HCT116 (cell line): ENCODE results near the gene MRRF.

Experiments
- ELF1 ChIP-seq: IDR thresholded peaks from 2 replicates; pipeline ENCODE4 v1.6.1; 2012; ENCODE audit warnings: low read depth, borderline replicate concordance
- EZH2 ChIP-seq: fragments of 200-600 bp; sonication (generic); IDR thresholded peaks from 2 replicates; pipeline ENCODE4 v1.6.1; 2017; ENCODE audit warnings: antibody characterized with exemption, mixed run types
- JUND ChIP-seq: IDR thresholded peaks from 2 replicates; pipeline ENCODE4 v1.6.1; 2012
- POLR2A ChIP-seq: IDR thresholded peaks from 2 replicates; pipeline ENCODE4 v1.7.0; 2011; ENCODE audit warnings: borderline replicate concordance; ENCODE audit not compliant: insufficient read depth, insufficient read length; ENCODE audit errors: extremely low read depth
- RAD21 ChIP-seq: IDR thresholded peaks from 2 replicates; pipeline ENCODE4 v1.6.1; 2012; ENCODE audit warnings: low read depth, mild to moderate bottlenecking
- SIN3A ChIP-seq: IDR thresholded peaks from 2 replicates; pipeline ENCODE4 v1.6.1; 2012; ENCODE audit warnings: low read depth
- TCF7L2 ChIP-seq: IDR thresholded peaks from 2 replicates; pipeline ENCODE4 v1.7.0; 2011; ENCODE audit warnings: borderline replicate concordance, inconsistent platforms; ENCODE audit not compliant: insufficient read depth, insufficient read length; ENCODE audit errors: extremely low read depth
- YY1 ChIP-seq: IDR thresholded peaks from 2 replicates; pipeline ENCODE4 v1.6.1; 2011; ENCODE audit warnings: low read length, low read depth, moderate library complexity, mild to moderate bottlenecking; ENCODE audit not compliant: insufficient replicate concordance; ENCODE audit errors: extremely low read depth
- TF ChIP-seq, protein P1 (sequence below), 3 experiments: fragments of 200-600 bp in 1 of 3; sonication (generic) in 1 of 3; IDR thresholded peaks in 2 of 3; conservative IDR thresholded peaks in 1 of 3; 2 replicates each; pipeline ENCODE4 v1.5.1; 2012 to 2017; ENCODE audit warnings: low read depth in 2 of 3, low read length in 2 of 3, antibody characterized with exemption in 1 of 3, borderline replicate concordance in 1 of 3, control low read depth in 1 of 3, mild to moderate bottlenecking in 1 of 3, mixed read lengths in 1 of 3, mixed run types in 1 of 3, moderate library complexity in 1 of 3; ENCODE audit not compliant: insufficient read depth in 1 of 3
- TF ChIP-seq, protein P2 (sequence below): IDR thresholded peaks from 2 replicates; pipeline ENCODE4 v1.6.1; 2011; ENCODE audit warnings: mild to moderate bottlenecking, low read length, moderate library complexity; ENCODE audit not compliant: insufficient replicate concordance; ENCODE audit errors: extremely low read depth

DNA sequence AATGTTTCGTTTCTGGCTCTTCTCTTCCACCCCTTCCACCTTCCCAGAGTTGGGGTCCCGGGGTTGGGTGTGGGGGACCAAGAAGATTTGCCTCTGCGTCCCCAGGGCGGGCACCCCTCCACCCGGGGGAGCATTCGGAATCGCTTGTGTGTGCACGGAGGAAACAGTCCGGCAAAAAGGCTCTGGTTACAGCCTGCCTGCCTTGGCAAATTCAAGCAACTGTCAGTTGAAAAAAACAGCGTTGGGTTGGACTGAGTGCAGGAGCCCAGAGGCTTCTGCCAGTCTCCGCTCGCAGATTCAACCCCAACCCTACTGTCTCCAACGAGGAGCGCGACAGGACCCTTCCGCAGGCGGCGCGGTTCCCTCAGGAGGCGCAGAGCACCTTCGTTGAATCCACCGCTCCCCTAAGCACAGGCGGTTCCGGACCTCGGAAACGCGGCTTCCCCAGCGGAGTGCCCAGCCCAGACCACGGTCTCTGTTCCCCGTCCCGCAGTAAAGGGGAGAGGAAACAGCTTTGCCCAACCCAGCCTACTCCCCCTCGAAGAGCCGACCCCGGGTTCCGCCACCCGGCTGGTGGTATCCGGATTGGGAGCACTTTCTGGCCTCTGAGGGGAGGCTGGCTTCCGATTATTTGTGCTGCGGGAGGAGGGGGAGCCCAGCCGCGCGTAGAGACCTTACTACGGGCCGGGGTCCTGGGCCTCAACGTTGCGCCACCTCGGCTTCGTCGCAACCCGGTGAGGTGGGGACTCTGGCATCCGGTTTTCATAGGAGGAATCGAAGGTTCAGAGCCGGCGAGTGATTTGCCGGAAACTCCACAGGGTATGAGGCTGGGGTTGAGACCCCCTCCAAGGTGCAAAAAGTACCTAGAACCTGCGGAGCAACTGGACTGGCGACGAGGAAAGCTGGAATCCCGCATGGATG lies 45.5 kb upstream of the MRRF start:
- TF ChIP-seq, protein P1, sequence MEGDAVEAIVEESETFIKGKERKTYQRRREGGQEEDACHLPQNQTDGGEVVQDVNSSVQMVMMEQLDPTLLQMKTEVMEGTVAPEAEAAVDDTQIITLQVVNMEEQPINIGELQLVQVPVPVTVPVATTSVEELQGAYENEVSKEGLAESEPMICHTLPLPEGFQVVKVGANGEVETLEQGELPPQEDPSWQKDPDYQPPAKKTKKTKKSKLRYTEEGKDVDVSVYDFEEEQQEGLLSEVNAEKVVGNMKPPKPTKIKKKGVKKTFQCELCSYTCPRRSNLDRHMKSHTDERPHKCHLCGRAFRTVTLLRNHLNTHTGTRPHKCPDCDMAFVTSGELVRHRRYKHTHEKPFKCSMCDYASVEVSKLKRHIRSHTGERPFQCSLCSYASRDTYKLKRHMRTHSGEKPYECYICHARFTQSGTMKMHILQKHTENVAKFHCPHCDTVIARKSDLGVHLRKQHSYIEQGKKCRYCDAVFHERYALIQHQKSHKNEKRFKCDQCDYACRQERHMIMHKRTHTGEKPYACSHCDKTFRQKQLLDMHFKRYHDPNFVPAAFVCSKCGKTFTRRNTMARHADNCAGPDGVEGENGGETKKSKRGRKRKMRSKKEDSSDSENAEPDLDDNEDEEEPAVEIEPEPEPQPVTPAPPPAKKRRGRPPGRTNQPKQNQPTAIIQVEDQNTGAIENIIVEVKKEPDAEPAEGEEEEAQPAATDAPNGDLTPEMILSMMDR (IDR thresholded peaks at IDR 0.05 in 2 of 3, conservative IDR thresholded peaks at IDR 0.05 in 1 of 3; ENCODE audit: borderline replicate concordance in 1 of 3, insufficient read depth in 1 of 3, low read depth in 2 of 3, low read length in 2 of 3) = no peak
- TF ChIP-seq ELF1 (no peak), POLR2A (no peak), EZH2 (no peak), RAD21 (no peak), JUND (no peak), YY1 (no peak), TCF7L2 (no peak), SIN3A (no peak)
- TF ChIP-seq, protein P2, sequence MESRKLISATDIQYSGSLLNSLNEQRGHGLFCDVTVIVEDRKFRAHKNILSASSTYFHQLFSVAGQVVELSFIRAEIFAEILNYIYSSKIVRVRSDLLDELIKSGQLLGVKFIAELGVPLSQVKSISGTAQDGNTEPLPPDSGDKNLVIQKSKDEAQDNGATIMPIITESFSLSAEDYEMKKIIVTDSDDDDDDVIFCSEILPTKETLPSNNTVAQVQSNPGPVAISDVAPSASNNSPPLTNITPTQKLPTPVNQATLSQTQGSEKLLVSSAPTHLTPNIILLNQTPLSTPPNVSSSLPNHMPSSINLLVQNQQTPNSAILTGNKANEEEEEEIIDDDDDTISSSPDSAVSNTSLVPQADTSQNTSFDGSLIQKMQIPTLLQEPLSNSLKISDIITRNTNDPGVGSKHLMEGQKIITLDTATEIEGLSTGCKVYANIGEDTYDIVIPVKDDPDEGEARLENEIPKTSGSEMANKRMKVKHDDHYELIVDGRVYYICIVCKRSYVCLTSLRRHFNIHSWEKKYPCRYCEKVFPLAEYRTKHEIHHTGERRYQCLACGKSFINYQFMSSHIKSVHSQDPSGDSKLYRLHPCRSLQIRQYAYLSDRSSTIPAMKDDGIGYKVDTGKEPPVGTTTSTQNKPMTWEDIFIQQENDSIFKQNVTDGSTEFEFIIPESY = no peak
